Muscle of arm (tissue), 12 donors: Measurements from ENCODE around the gene NELFE. TPM values are rescaled to one million over a fixed set of nuclear protein-coding genes. Genes with fewer than 3 reads are reported as not detected.
"Not testable (repeated sequence)": the region's sequence is repeated elsewhere in the genome, so short reads cannot be mapped to it uniquely, and the experiment has no call there.

Experiments used
- DNase-seq: peaks from one replicate; pipeline ENCODE4 v3.0.0-alpha.2; 2013
- polyA plus RNA-seq, 12 donors: library from polyadenylated mRNA; unstranded; fragments of 120-200 nt; gene quantifications; one replicate each; pipeline ENCODE4 v1.2.1, GENCODE V29; 2013; ENCODE audit not compliant: insufficient read length in 12 of 12

NELFE gene
- polyA plus RNA-seq, 12 donors: 54.1 to 83.6 (median 59.8) TPM; not detected in 1

GRCh38 chr6:31919624-31920303 lies 39.0 kb downstream of the NELFE start:
- no peak for DNase-seq

GRCh38 chr6:31918069-31918720 lies 40.6 kb downstream of the NELFE start:
- DNase-seq: no peak

GRCh38 chr6:31915756-31916155 lies 43.0 kb downstream of the NELFE start:
- no peak for DNase-seq

GRCh38 chr6:31915351-31915750 lies 43.4 kb downstream of the NELFE start:
- no peak for DNase-seq

GRCh38 chr6:31911826-31912585 lies 46.8 kb downstream of the NELFE start:
- DNase-seq: no peak

GRCh38 chr6:31909298-31909697 lies 49.5 kb downstream of the NELFE start:
- not testable (repeated sequence) for DNase-seq

GRCh38 chr6:31908791-31909190 lies 50.0 kb downstream of the NELFE start:
- no peak for DNase-seq

- DNase-seq: not testable (repeated sequence)
These were observed 50.5 kb downstream of the NELFE start for GRCh38 chr6:31908255-31908654.

GRCh38 chr6:31907158-31907813 lies 51.5 kb downstream of the NELFE start:
- no peak for DNase-seq

- not testable (repeated sequence) for DNase-seq
These were observed 52.0 kb downstream of the NELFE start for GRCh38 chr6:31906727-31907126.

GRCh38 chr6:31906122-31906521 lies 52.6 kb downstream of the NELFE start:
- DNase-seq: no peak

- no peak for DNase-seq
These were observed 53.7 kb downstream of the NELFE start for GRCh38 chr6:31905041-31905440.

- no peak for DNase-seq
These were observed 54.8 kb downstream of the NELFE start for GRCh38 chr6:31903957-31904356.

Other genes starting within 250 kb of the NELFE start
- 1 to 10 TPM in 1 of 12 donors, under 1 TPM in 5, not detected in 6; 0.50 to 1.1 (median 0.75) TPM for gene LY6G6D, start 243.6 kb downstream of the NELFE start, polyA plus RNA-seq
- gene LY6G6C, start 237.2 kb downstream of the NELFE start, polyA plus RNA-seq: 1 to 10 TPM in 3 of 12 donors, under 1 TPM in 4, not detected in 5; 0.28 to 6.6 (median 0.63) TPM
- gene MPIG6B, start 235.6 kb downstream of the NELFE start, polyA plus RNA-seq: 1 to 10 TPM in 2 of 12 donors, under 1 TPM in 8, not detected in 2; 0.49 to 1.7 (median 0.63) TPM
- 100 to 1,000 TPM in 8 of 12 donors, 10 to 100 TPM in 3, not detected in 1; 89.7 to 152 (median 108) TPM for gene DDAH2, start 229.7 kb downstream of the NELFE start, polyA plus RNA-seq
- 100 to 1,000 TPM in 11 of 12 donors, not detected in 1; 100 to 194 (median 129) TPM for gene CLIC1, start 222.4 kb downstream of the NELFE start, polyA plus RNA-seq
- 10 to 100 TPM in 6 of 12 donors, 1 to 10 TPM in 5, not detected in 1; 7.4 to 32.2 (median 13.8) TPM for gene MSH5, start 219.0 kb downstream of the NELFE start, polyA plus RNA-seq
- gene SAPCD1, start 196.3 kb downstream of the NELFE start, polyA plus RNA-seq: 10 to 100 TPM in 1 of 12 donors, 1 to 10 TPM in 9, not detected in 2; 1.6 to 10.7 (median 2.4) TPM
- 1 to 10 TPM in 10 of 12 donors, not detected in 2; 1.1 to 4.1 (median 2.1) TPM for gene VWA7, start 181.6 kb downstream of the NELFE start, polyA plus RNA-seq
- 10 to 100 TPM in 11 of 12 donors, not detected in 1; 38.6 to 60.8 (median 45.0) TPM for gene VARS1, start 163.2 kb downstream of the NELFE start, polyA plus RNA-seq
- 10 to 100 TPM in 11 of 12 donors, not detected in 1; 47.5 to 67.9 (median 58.6) TPM for gene LSM2, start 152.0 kb downstream of the NELFE start, polyA plus RNA-seq
- gene HSPA1L, start 143.7 kb downstream of the NELFE start, polyA plus RNA-seq: 1 to 10 TPM in 10 of 12 donors, not detected in 2; 3.6 to 5.5 (median 4.5) TPM
- 100 to 1,000 TPM in 1 of 12 donors, 10 to 100 TPM in 10, not detected in 1; 47.4 to 110 (median 62.3) TPM for gene HSPA1A, start 143.4 kb downstream of the NELFE start, polyA plus RNA-seq
- 1,000 to 10,000 TPM in 1 of 12 donors, 100 to 1,000 TPM in 2, 10 to 100 TPM in 9; 28.3 to 1,034 (median 49.7) TPM for gene HSPA1B, start 131.2 kb downstream of the NELFE start, polyA plus RNA-seq
- gene NEU1, start 96.2 kb downstream of the NELFE start, polyA plus RNA-seq: 10 to 100 TPM in 11 of 12 donors, not detected in 1; 14.6 to 32.7 (median 16.0) TPM
- 10 to 100 TPM in 1 of 12 donors, under 1 TPM in 9, not detected in 2; 0.09 to 25.0 (median 0.23) TPM for gene SLC44A4, start 80.0 kb downstream of the NELFE start, polyA plus RNA-seq
- gene EHMT2, start 61.3 kb downstream of the NELFE start, polyA plus RNA-seq: 10 to 100 TPM in 11 of 12 donors, not detected in 1; 26.0 to 62.8 (median 31.4) TPM
- gene ZBTB12, start 56.9 kb downstream of the NELFE start, polyA plus RNA-seq: 10 to 100 TPM in 5 of 12 donors, 1 to 10 TPM in 6, not detected in 1; 7.5 to 17.3 (median 9.7) TPM
- gene C2, start 31.3 kb downstream of the NELFE start, polyA plus RNA-seq: 10 to 100 TPM in 1 of 12 donors, 1 to 10 TPM in 10, not detected in 1; 4.3 to 21.2 (median 6.9) TPM
- gene CFB, start 12.9 kb downstream of the NELFE start, polyA plus RNA-seq: 1 to 10 TPM in 9 of 12 donors, under 1 TPM in 1, not detected in 2; 0.97 to 5.8 (median 1.6) TPM
- 10 to 100 TPM in 11 of 12 donors, not detected in 1; 15.5 to 39.5 (median 28.6) TPM for gene SKIC2, start 204 bp upstream of the NELFE start, polyA plus RNA-seq
- 10 to 100 TPM in 11 of 12 donors, not detected in 1; 10.8 to 28.9 (median 16.1) TPM for gene DXO, start 13.2 kb upstream of the NELFE start, polyA plus RNA-seq
- gene C4A, start 23.1 kb upstream of the NELFE start, polyA plus RNA-seq: 10 to 100 TPM in 5 of 12 donors, 1 to 10 TPM in 5, not detected in 2; 4.4 to 20.3 (median 10.1) TPM
- gene C4B, start 55.8 kb upstream of the NELFE start, polyA plus RNA-seq: 10 to 100 TPM in 8 of 12 donors, 1 to 10 TPM in 3, not detected in 1; 7.2 to 23.8 (median 12.3) TPM
- 1 to 10 TPM in 3 of 12 donors, under 1 TPM in 7, not detected in 2; 0.21 to 1.1 (median 0.50) TPM for gene CYP21A2, start 79.4 kb upstream of the NELFE start, polyA plus RNA-seq
- 100 to 1,000 TPM in 8 of 12 donors, 10 to 100 TPM in 3, not detected in 1; 76.2 to 208 (median 119) TPM for gene TNXB, start 150.4 kb upstream of the NELFE start, polyA plus RNA-seq
- gene ATF6B, start 169.3 kb upstream of the NELFE start, polyA plus RNA-seq: 10 to 100 TPM in 11 of 12 donors, not detected in 1; 37.2 to 87.1 (median 43.5) TPM
- 1 to 10 TPM in 10 of 12 donors, not detected in 2; 2.8 to 5.6 (median 4.1) TPM for gene FKBPL, start 171.3 kb upstream of the NELFE start, polyA plus RNA-seq
- gene PRRT1, start 193.0 kb upstream of the NELFE start, polyA plus RNA-seq: 1 to 10 TPM in 9 of 12 donors, under 1 TPM in 1, not detected in 2; 0.86 to 5.9 (median 1.3) TPM
- 10 to 100 TPM in 11 of 12 donors, not detected in 1; 23.9 to 57.7 (median 32.6) TPM for gene PPT2, start 195.2 kb upstream of the NELFE start, polyA plus RNA-seq
- gene EGFL8, start 205.6 kb upstream of the NELFE start, polyA plus RNA-seq: 10 to 100 TPM in 11 of 12 donors, not detected in 1; 21.2 to 54.7 (median 27.8) TPM
- gene AGPAT1, start 217.1 kb upstream of the NELFE start, polyA plus RNA-seq: 10 to 100 TPM in 11 of 12 donors, not detected in 1; 49.5 to 72.1 (median 60.7) TPM
- 10 to 100 TPM in 11 of 12 donors, not detected in 1; 39.5 to 93.2 (median 46.9) TPM for gene RNF5, start 219.4 kb upstream of the NELFE start, polyA plus RNA-seq
- gene AGER, start 225.3 kb upstream of the NELFE start, polyA plus RNA-seq: 10 to 100 TPM in 3 of 12 donors, 1 to 10 TPM in 8, not detected in 1; 6.1 to 19.7 (median 7.5) TPM
- 100 to 1,000 TPM in 9 of 12 donors, 10 to 100 TPM in 3; 93.3 to 186 (median 113) TPM for gene PBX2, start 231.2 kb upstream of the NELFE start, polyA plus RNA-seq
- 10 to 100 TPM in 2 of 12 donors, 1 to 10 TPM in 9, not detected in 1; 4.5 to 18.0 (median 6.5) TPM for gene GPSM3, start 233.7 kb upstream of the NELFE start, polyA plus RNA-seq